ENCODE results near the gene PC.

DNA sequence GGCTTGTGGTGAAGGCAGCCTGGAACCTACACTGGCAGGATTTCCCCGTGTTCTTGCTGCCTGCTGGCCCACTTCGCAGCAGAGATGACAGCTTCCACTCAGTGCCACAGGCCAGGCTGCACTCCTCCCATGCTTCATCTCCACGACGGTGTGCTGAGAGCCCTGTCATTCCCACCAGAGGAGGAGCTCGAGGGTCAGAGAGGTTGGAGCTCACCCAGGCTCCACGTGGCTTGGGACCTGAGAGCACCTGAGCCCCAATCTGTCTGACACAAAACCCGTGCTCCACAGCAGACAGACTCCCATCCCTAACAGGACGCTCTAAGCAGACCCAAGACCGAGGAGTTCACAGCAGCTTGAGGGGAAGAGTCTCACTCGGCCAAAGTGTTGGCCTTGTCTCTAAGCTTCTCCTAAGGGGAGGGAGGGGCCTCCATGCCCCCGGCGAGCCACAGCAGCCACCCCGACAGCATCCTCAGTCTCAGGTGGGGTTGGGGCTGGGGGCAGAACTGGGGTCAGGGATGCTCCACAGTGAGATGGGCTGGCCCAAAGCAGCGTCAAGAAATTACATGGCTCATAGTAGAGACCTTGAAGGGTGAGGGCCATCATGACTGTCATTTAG lies 90.7 kb downstream of the PC start:
- TF ChIP-seq EZH2 (IDR thresholded peaks at IDR 0.05; ENCODE audit: borderline replicate concordance, low read depth, low read length, poor library complexity, severe bottlenecking) = no peak
- no peak for TF ChIP-seq CTCF (conservative IDR thresholded peaks at IDR 0.05; ENCODE audit: low read depth, low read length)

Data from A673 (cell line).